Ovary (tissue), 9 donors: ENCODE measurements around the gene SPACA4. TPM values are rescaled to one million over a fixed set of nuclear protein-coding genes. Genes with fewer than 3 reads are reported as not detected.

Source experiments
- DNase-seq, 5 donors: peaks; one replicate each; pipeline ENCODE4 v3.0.0-alpha.2; 2019 to 2020
- H3K27ac ChIP-seq, 2 donors: fragments of 200-600 bp; one replicate each; pipeline versions ENCODE4 v1.5.1 to v1.8.0; 2019 to 2022
- H3K27me3 ChIP-seq: fragments of 200-600 bp; one replicate; pipeline ENCODE4 v1.8.0; 2022
- H3K36me3 ChIP-seq: fragments of 200-600 bp; sonication (generic); one replicate; pipeline ENCODE4 v1.5.1; 2019
- H3K4me1 ChIP-seq: one replicate; pipeline ENCODE4 v1.8.1; 2013; ENCODE audit warnings: mild to moderate bottlenecking, moderate library complexity; ENCODE audit not compliant: insufficient read depth
- H3K4me3 ChIP-seq: fragments of 200-600 bp; sonication (generic); one replicate; pipeline ENCODE4 v1.5.1; 2017
- H3K9me3 ChIP-seq, 2 donors: fragments of 200-600 bp in 1 of 2; sonication (generic) in 1 of 2; one replicate each; pipeline versions ENCODE4 v1.5.1 to v1.8.1; 2013 to 2019; ENCODE audit warnings: mild to moderate bottlenecking in 1 of 2, moderate library complexity in 1 of 2
- EP300 ChIP-seq: sonication (generic); formaldehyde crosslinking; IDR thresholded peaks from one replicate; pipeline ENCODE4 v1.6.1; 2017; ENCODE audit warnings: antibody characterized with exemption
- POLR2A ChIP-seq: fragments of 450-650 bp; IDR thresholded peaks from one replicate; pipeline ENCODE4 v1.6.1; 2017; ENCODE audit warnings: antibody characterized with exemption, mild to moderate bottlenecking, moderate library complexity
- WGBS, 3 donors: extraction: QIAGEN DNeasy Blood & Tissue Kit in 1 of 3; methylation state at CpG; one replicate each; pipeline versions ENCODE4 v1.1.5 to v1.1.7; 2013 to 2017; 5-methylcytosine and 5-hydroxymethylcytosine counted together
- intact Hi-C, 4 donors: fragments of 100-400 bp; cut with DNase I; formaldehyde crosslinking; loops; one replicate each; pipeline versions ENCODE4 v1.11.0 to v1.15.1; 2022 to 2023
- polyA plus RNA-seq, 2 donors: library from polyadenylated mRNA; stranded (reverse); fragments of 200-250 nt in 1 of 2; fragments of 350-450 nt in 1 of 2; fragmentation: Illumina TruSeq in 1 of 2; extraction: RNeasy Lipid Tissue Mini Kit (QIAGEN cat#74804) in 1 of 2; gene quantifications; one replicate each; pipeline ENCODE4 v1.2.3, GENCODE V29; 2013 to 2014
- total RNA-seq, 7 donors: library from RNA; depleted of rRNA in 2 of 7; stranded (reverse); fragments of >200 nt in 2 of 7; fragmentation: NEBNext Ultra II Directional in 3 of 7; extraction: Animal tissue kit (Norgen Biotek cat#: 25700) in 3 of 7; gene quantifications; one replicate each; pipeline versions ENCODE4 v1.1.0 to v1.2.4, GENCODE V29; 2016 to 2023
- TF ChIP-seq, protein P1 (sequence below), 3 donors: fragments of 450-650 bp in 2 of 3; fragments of 200-600 bp in 1 of 3; IDR thresholded peaks; one replicate each; pipeline versions ENCODE4 v1.5.1 to v1.8.0; 2016 to 2022; ENCODE audit warnings: antibody characterized with exemption in 3 of 3, mild to moderate bottlenecking in 1 of 3
- donor health status: DM: no; HTN: no; CAD: no; lungs with moderate emphysema.
- donor health status: DM: no; HTN: no; CAD: no.
- donor health status: Bipolar disorder and iron deficiency.
- donor health status: DM: yes; HTN: yes; CAD: no.
- donor health status: DM: no; HTN: no; CAD: no.
- donor health status: DM: yes; HTN: yes; CAD: no.

The SPACA4 gene
- total and polyA plus RNA-seq, 9 donors: not detected

DNA sequence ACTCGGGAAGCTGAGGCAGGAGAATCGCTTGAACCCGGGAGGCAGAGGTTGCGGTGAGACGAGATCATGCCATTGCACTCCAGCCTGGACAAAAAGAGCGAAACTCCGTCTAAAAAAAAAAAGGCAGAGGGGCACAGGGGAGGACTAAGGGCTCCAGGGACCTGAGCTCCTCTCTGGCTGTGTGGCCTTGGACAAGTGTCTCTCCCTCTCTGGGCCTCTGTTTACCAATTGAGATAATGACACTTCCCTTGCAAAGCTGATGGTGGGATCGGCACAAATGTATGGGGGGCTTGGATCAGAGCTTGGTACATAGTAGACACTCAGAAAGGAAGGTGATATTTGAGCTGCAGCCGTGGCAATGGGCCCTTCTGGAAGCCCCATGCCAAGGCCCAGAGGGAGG, 11.4 kb upstream of the SPACA4 start:
- intact Hi-C loops: loop anchor here in 2 of 4 donors (10.0 kb wide), 1 partner anchor 100 kb away; no protein-coding TSS in a partner anchor
- H3K4me3 ChIP-seq: no peak overlapping the region
- 83 to 89% (median 86%) methylated on average over 9 of the region's 9 CpGs for WGBS, 3 donors
- TF ChIP-seq, protein P1, sequence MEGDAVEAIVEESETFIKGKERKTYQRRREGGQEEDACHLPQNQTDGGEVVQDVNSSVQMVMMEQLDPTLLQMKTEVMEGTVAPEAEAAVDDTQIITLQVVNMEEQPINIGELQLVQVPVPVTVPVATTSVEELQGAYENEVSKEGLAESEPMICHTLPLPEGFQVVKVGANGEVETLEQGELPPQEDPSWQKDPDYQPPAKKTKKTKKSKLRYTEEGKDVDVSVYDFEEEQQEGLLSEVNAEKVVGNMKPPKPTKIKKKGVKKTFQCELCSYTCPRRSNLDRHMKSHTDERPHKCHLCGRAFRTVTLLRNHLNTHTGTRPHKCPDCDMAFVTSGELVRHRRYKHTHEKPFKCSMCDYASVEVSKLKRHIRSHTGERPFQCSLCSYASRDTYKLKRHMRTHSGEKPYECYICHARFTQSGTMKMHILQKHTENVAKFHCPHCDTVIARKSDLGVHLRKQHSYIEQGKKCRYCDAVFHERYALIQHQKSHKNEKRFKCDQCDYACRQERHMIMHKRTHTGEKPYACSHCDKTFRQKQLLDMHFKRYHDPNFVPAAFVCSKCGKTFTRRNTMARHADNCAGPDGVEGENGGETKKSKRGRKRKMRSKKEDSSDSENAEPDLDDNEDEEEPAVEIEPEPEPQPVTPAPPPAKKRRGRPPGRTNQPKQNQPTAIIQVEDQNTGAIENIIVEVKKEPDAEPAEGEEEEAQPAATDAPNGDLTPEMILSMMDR (IDR thresholded peaks at IDR 0.05): no peak
- H3K27ac ChIP-seq: no peak overlapping the region
- DNase-seq: no peak
- no peaks in the 10 kb centered on the region for H3K9me3 ChIP-seq
- H3K36me3 ChIP-seq: no peaks in the 10 kb centered on the region
- no peaks in the 10 kb centered on the region for H3K27me3 ChIP-seq
- no peaks in the 10 kb centered on the region for H3K4me1 ChIP-seq

DNA sequence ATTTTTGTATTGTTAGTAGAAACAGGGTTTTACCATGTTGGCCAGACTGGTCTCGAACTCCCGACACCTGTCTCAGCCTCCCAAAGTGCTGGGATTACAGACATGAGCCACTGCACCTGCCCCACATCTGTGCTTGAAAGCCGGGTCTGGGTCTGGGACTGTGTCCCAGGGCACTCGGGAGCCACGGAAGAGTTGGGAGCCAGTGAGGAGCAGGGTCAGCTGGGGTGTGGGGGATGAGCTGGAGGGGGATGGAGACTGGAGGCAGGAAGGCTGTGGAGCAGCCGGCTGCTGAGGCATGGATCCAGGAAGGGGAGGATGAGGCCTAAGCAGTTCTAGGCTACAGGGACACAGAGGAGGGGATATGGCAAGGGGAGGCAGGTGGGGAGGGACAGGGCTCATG, 10.7 kb upstream of the SPACA4 start:
- Histone ChIP-seq H3K36me3 (no peaks in the 10 kb centered on the region), H3K4me1 (no peaks in the 10 kb centered on the region), H3K9me3 (no peaks in the 10 kb centered on the region), H3K27me3 (no peaks in the 10 kb centered on the region), H3K4me3 (no peak overlapping the region), H3K27ac (no peak overlapping the region)
- intact Hi-C loops: loop anchor here in 2 of 4 donors (10.0 kb wide), 1 partner anchor 101 kb away; no protein-coding TSS in a partner anchor
- WGBS, 3 donors: 40 to 42% (median 42%) methylated on average over 6 of the region's 6 CpGs
- TF ChIP-seq POLR2A (no peak), EP300 (no peak)
- TF ChIP-seq, protein P1 (IDR thresholded peaks at IDR 0.05): no peak
- DNase-seq: no peak

DNA sequence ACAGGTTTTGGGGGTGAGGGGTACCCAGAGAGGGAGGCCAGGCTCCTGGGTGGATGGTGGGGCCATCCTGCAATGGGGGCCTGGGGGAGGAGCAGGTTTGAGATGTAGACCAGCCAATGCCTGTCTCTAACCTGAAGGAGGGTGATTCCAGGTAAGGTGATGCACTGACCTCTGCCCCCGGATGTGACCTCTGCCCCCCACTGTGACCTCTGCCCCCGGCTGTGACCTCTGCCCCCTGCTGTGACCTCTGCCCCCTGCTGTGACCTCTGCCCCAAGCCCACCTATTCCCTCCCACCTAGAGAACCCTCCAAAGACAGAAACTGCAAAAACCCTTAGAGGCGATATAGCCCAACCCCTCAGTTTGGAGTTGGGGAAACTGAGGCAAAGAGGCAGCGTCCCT, 10.3 kb upstream of the SPACA4 start:
- no peak overlapping the region for H3K27ac ChIP-seq

DNA sequence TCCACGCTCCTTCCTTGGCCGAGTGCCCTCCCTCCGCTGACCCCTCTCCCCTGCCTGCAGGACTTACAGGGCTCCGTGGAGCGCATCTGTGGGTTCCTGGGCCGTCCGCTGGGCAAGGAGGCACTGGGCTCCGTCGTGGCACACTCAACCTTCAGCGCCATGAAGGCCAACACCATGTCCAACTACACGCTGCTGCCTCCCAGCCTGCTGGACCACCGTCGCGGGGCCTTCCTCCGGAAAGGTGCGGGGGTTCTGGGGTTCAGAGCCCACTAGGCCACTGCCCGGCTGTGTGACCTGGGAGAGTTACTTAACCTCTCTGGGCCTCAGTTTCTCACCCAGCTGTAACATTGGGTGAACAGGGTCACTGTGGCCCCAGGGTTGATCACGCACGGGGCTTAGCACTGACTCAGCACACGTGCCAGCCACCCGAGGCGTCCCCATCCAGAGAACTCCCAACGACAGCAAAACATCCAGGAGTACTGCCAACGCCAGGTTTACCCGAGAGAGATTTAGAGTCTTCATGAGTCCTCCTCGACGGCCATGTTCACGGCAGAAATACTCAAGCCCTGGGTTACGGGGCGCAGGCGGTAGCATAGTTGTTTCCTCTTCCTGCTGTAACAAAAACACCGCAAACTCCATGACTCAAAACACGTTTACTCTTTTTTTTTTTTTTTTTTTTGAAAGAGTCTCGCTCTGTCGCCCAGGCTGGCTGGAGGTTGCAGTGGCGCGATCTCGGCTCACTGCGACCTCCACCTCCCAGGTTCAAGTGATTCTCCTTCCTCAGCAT, 9.7 kb upstream of the SPACA4 start:
- no peaks in the 10 kb centered on the region for H3K4me1 ChIP-seq
- WGBS, 3 donors: 73 to 81% (median 78%) methylated on average over 39 of the region's 39 CpGs
- no peak overlapping the region for H3K27ac ChIP-seq
- DNase-seq: no peak
- intact Hi-C loops: loop anchor here in 2 of 4 donors (10.0 kb wide), 1 partner anchor 102 kb away; no protein-coding TSS in a partner anchor
- no peaks in the 10 kb centered on the region for H3K36me3 ChIP-seq
- no peak for TF ChIP-seq EP300
- H3K4me3 ChIP-seq: no peak overlapping the region
- no peaks in the 10 kb centered on the region for H3K27me3 ChIP-seq
- no peaks in the 10 kb centered on the region for H3K9me3 ChIP-seq

More for the DNA sequence above, 10.3 kb upstream of the SPACA4 start:
- Histone ChIP-seq H3K4me3 (no peak overlapping the region), H3K9me3 (no peaks in the 10 kb centered on the region), H3K36me3 (no peaks in the 10 kb centered on the region), H3K27me3 (no peaks in the 10 kb centered on the region), H3K4me1 (no peaks in the 10 kb centered on the region)
- DNase-seq: no peak
- 66 to 69% (median 68%) methylated on average over 4 of the region's 4 CpGs for WGBS, 3 donors
- intact Hi-C loops: loop anchor here in 2 of 4 donors (10.0 kb wide), 1 partner anchor 101 kb away; no protein-coding TSS in a partner anchor
- TF ChIP-seq POLR2A (no peak), EP300 (no peak)
- TF ChIP-seq, protein P1 (IDR thresholded peaks at IDR 0.05): no peak
